ENCODE results near the gene ZEB2.

Gene ZEB2

GRCh38 chr2:144509879-144510221 lies 10.1 kb downstream of the ZEB2 start:
- H3K79me2 ChIP-seq (ENCODE audit: control insufficient read depth, low read length), result peaks cover 25% of the 10 kb centered on the region
- H3F3A ChIP-seq (ENCODE audit: control insufficient read depth, insufficient read depth), result no peaks in the 10 kb centered on the region
- no peaks in the 10 kb centered on the region for H3K9me3 ChIP-seq (ENCODE audit: control insufficient read depth, insufficient read depth, low read length)
- H3K36me3 ChIP-seq (ENCODE audit: control insufficient read depth, low read length), result peaks cover 8% of the 10 kb centered on the region
- H3K27ac ChIP-seq (ENCODE audit: low read depth, low read length), result no peak overlapping the region
- no peaks in the 10 kb centered on the region for H3K9me2 ChIP-seq (replicated peaks; ENCODE audit: control insufficient read depth, low read length)
- H3K4me3 ChIP-seq (ENCODE audit: low read length), result no peak overlapping the region
- peaks cover 19% of the 10 kb centered on the region for H3K4me1 ChIP-seq (ENCODE audit: control insufficient read depth, low read length)
- peaks cover 9% of the 10 kb centered on the region for H4K20me1 ChIP-seq (ENCODE audit: control insufficient read depth, insufficient read depth, low read depth, low read length)
- peaks cover 1% of the 10 kb centered on the region; the same call in 1 of the 2 replicates for H3K27me3 ChIP-seq (ENCODE audit: control insufficient read depth, low read length)
- TF ChIP-seq EZH2phosphoT487 (IDR thresholded peaks at IDR 0.05; ENCODE audit: borderline replicate concordance, low read length) (no peak), CTCF (IDR thresholded peaks at IDR 0.05; ENCODE audit: low read depth, low read length, poor library complexity, severe bottlenecking) (no peak)
- no peak overlapping the region for H3K4me2 ChIP-seq (ENCODE audit: low read length)

GRCh38 chr2:144509001-144509878 lies 10.7 kb downstream of the ZEB2 start:
- H4K20me1 ChIP-seq (ENCODE audit: control insufficient read depth, insufficient read depth, low read depth, low read length), result peaks cover 5% of the 10 kb centered on the region; the same call in 1 of the 2 replicates
- no peak overlapping the region for H3K27ac ChIP-seq (ENCODE audit: low read depth, low read length)
- TF ChIP-seq CTCF (IDR thresholded peaks at IDR 0.05; ENCODE audit: low read depth, low read length, poor library complexity, severe bottlenecking), result no peak
- TF ChIP-seq EZH2phosphoT487 (IDR thresholded peaks at IDR 0.05; ENCODE audit: borderline replicate concordance, low read length), result no peak
- H3K9me3 ChIP-seq (ENCODE audit: control insufficient read depth, insufficient read depth, low read length), result no peaks in the 10 kb centered on the region
- H3K79me2 ChIP-seq (ENCODE audit: control insufficient read depth, low read length), result peaks cover 19% of the 10 kb centered on the region
- H3K27me3 ChIP-seq (ENCODE audit: control insufficient read depth, low read length), result no peaks in the 10 kb centered on the region
- H3K4me3 ChIP-seq (ENCODE audit: low read length), result no peak overlapping the region
- H3K9me2 ChIP-seq (replicated peaks; ENCODE audit: control insufficient read depth, low read length), result no peaks in the 10 kb centered on the region
- H3K4me2 ChIP-seq (ENCODE audit: low read length), result 0 out of 2 replicates have a peak overlapping the region, but pooled peaks have one; percentile 12
- H3K4me1 ChIP-seq (ENCODE audit: control insufficient read depth, low read length), result peaks cover 19% of the 10 kb centered on the region
- peaks cover 2% of the 10 kb centered on the region for H3K36me3 ChIP-seq (ENCODE audit: control insufficient read depth, low read length)
- no peaks in the 10 kb centered on the region for H3F3A ChIP-seq (ENCODE audit: control insufficient read depth, insufficient read depth)

GRCh38 chr2:144508172-144508851 lies 11.6 kb downstream of the ZEB2 start:
- Histone ChIP-seq H3K4me1 (ENCODE audit: control insufficient read depth, low read length) (peaks cover 19% of the 10 kb centered on the region), H3K27ac (ENCODE audit: low read depth, low read length) (no peak overlapping the region), H3K4me2 (ENCODE audit: low read length) (0 out of 2 replicates have a peak overlapping the region, but pooled peaks have one; percentile 12), H3K9me3 (ENCODE audit: control insufficient read depth, insufficient read depth, low read length) (no peaks in the 10 kb centered on the region), H4K20me1 (ENCODE audit: control insufficient read depth, insufficient read depth, low read depth, low read length) (no peaks in the 10 kb centered on the region), H3K4me3 (ENCODE audit: low read length) (no peak overlapping the region), H3K27me3 (ENCODE audit: control insufficient read depth, low read length) (no peaks in the 10 kb centered on the region), H3K36me3 (ENCODE audit: control insufficient read depth, low read length) (no peaks in the 10 kb centered on the region; the same call in 1 of the 2 replicates), H3K79me2 (ENCODE audit: control insufficient read depth, low read length) (peaks cover 19% of the 10 kb centered on the region), H3F3A (ENCODE audit: control insufficient read depth, insufficient read depth) (no peaks in the 10 kb centered on the region), H3K9me2 (replicated peaks; ENCODE audit: control insufficient read depth, low read length) (no peaks in the 10 kb centered on the region)
- TF ChIP-seq EZH2phosphoT487 (IDR thresholded peaks at IDR 0.05; ENCODE audit: borderline replicate concordance, low read length) (no peak), CTCF (IDR thresholded peaks at IDR 0.05; ENCODE audit: low read depth, low read length, poor library complexity, severe bottlenecking) (no peak)
